Keratinocyte (primary cell): ENCODE measurements around the gene CRISPLD2. TPM values are rescaled to one million over a fixed set of nuclear protein-coding genes. Genes with fewer than 3 reads are reported as not detected.
"Not testable (repeated sequence)": the region's sequence is repeated elsewhere in the genome, so short reads cannot be mapped to it uniquely, and the experiment has no call there.

Source experiments
- DNase-seq: peaks from one replicate; pipeline ENCODE4 v3.0.0-alpha.2; 2011; ENCODE audit warnings: low read depth, missing footprints, low spot score
- FAIRE-seq: peaks from 2 replicates; lab custom pipeline; 2011; peaks lifted over from hg19 to GRCh38; lab: Jason Lieb, UNC
- H2AFZ ChIP-seq: 2 replicates; pipeline ENCODE4 v1.6.0; 2012; ENCODE audit warnings: low read length, control low read depth, inconsistent platforms; ENCODE audit not compliant: control insufficient read depth
- H3K27ac ChIP-seq: 2 replicates; pipeline ENCODE4 v1.5.1; 2011; ENCODE audit warnings: low read length; ENCODE audit not compliant: control insufficient read depth, insufficient read depth
- H3K27me3 ChIP-seq: 3 replicates; pipeline ENCODE4 v1.6.0; 2011; ENCODE audit warnings: low read length; ENCODE audit not compliant: control insufficient read depth, insufficient read depth; ENCODE audit errors: extremely low read depth
- H3K36me3 ChIP-seq, 2 experiments: 2 replicates in 1 of 2; 3 replicates in 1 of 2; pipeline ENCODE4 v1.5.1; 2011; ENCODE audit warnings: low read length in 2 of 2, mild to moderate bottlenecking in 1 of 2; ENCODE audit not compliant: control insufficient read depth in 2 of 2, insufficient read depth in 2 of 2; ENCODE audit errors: extremely low read depth in 1 of 2
- H3K4me1 ChIP-seq: 3 replicates; pipeline ENCODE4 v1.5.1; 2011; ENCODE audit warnings: low read length; ENCODE audit not compliant: control insufficient read depth, insufficient read depth; ENCODE audit errors: extremely low read depth
- H3K4me2 ChIP-seq: 3 replicates; pipeline ENCODE4 v1.6.0; 2011; ENCODE audit warnings: low read depth, low read length; ENCODE audit not compliant: control insufficient read depth, insufficient read depth; ENCODE audit errors: extremely low read depth
- H3K4me3 ChIP-seq, 3 experiments: fragments of 200-600 bp in 1 of 3; sonication (generic) in 1 of 3; 2 replicates in 2 of 3; 3 replicates in 1 of 3; pipeline ENCODE4 v1.5.1; 2011 to 2016; ENCODE audit warnings: low read length in 3 of 3, mild to moderate bottlenecking in 3 of 3, control low read depth in 2 of 3, inconsistent platforms in 1 of 3, low read depth in 1 of 3, mixed read lengths in 1 of 3, mixed run types in 1 of 3, moderate library complexity in 1 of 3; ENCODE audit not compliant: control insufficient read depth in 2 of 3, insufficient read depth in 2 of 3; ENCODE audit errors: extremely low read depth in 1 of 3
- H3K79me2 ChIP-seq: 2 replicates; pipeline ENCODE4 v1.6.0; 2012; ENCODE audit warnings: low read length; ENCODE audit not compliant: control insufficient read depth, insufficient read depth
- H3K9ac ChIP-seq: 3 replicates; pipeline ENCODE4 v1.6.0; 2011; ENCODE audit warnings: low read length; ENCODE audit not compliant: control insufficient read depth, insufficient read depth; ENCODE audit errors: extremely low read depth
- H3K9me1 ChIP-seq: 3 replicates; pipeline ENCODE4 v1.6.0; 2011; ENCODE audit warnings: low read length; ENCODE audit not compliant: control insufficient read depth, insufficient read depth; ENCODE audit errors: extremely low read depth
- H3K9me3 ChIP-seq: 2 replicates; pipeline ENCODE4 v1.5.1; 2012; ENCODE audit warnings: low read depth, low read length; ENCODE audit not compliant: control insufficient read depth
- H4K20me1 ChIP-seq: 3 replicates; pipeline ENCODE4 v1.6.0; 2011; ENCODE audit warnings: low read length; ENCODE audit not compliant: control insufficient read depth, insufficient read depth; ENCODE audit errors: extremely low read depth
- CTCF ChIP-seq, 3 experiments: IDR thresholded peaks in 1 of 3; conservative IDR thresholded peaks in 1 of 3; optimal IDR thresholded peaks in 1 of 3; 2 replicates in 2 of 3; 3 replicates in 1 of 3; pipeline versions ENCODE3 to v1.5.1; 2011; ENCODE audit warnings: low read length in 3 of 3, mild to moderate bottlenecking in 3 of 3, moderate library complexity in 2 of 3, control low read depth in 1 of 3, inconsistent platforms in 1 of 3; ENCODE audit not compliant: insufficient read depth in 2 of 3; ENCODE audit errors: extremely low read depth in 1 of 3
- EZH2 ChIP-seq: IDR thresholded peaks from one replicate; pipeline ENCODE4 v1.6.1; 2012; ENCODE audit warnings: inconsistent platforms, mild to moderate bottlenecking, low read length, moderate library complexity
- dilution Hi-C: fragments of 300-500 bp; cut with MboI; formaldehyde crosslinking; loops from one replicate; pipeline ENCODE4 v1.7.0; 2020; ENCODE audit warnings: low sequenced_read_pairs; ENCODE audit not compliant: extremely low pct_ligation_motif_present
- polyA plus RNA-seq, 5 experiments: library from polyadenylated mRNA; depleted of rRNA in 3 of 5; stranded (reverse) in 3 of 5; stranded (forward) in 1 of 5; unstranded in 1 of 5; fragments of >200 nt; gene quantifications; 1 replicate in 1 of 5; 2 replicates in 3 of 5; 3 replicates in 1 of 5; pipeline versions ENCODE4 v1.2.1 to v1.2.3, GENCODE V29; 2011 to 2012; ENCODE audit warnings: missing spikeins in 2 of 5, low read depth in 1 of 5, low replicate concordance in 1 of 5

The CRISPLD2 gene
- polyA plus RNA-seq, 1 donor (not counting 4 experiments of a cell fraction or from before 2014, with no cell fraction given): 1.2 TPM

- Histone ChIP-seq H3K4me3 (no peak overlapping the region), H3K36me3 (no peaks in the 10 kb centered on the region), H3K9me3 (no peaks in the 10 kb centered on the region), H4K20me1 (no peaks in the 10 kb centered on the region), H3K9me1 (no peaks in the 10 kb centered on the region), H3K27ac (no peak overlapping the region), H2AFZ (no peak overlapping the region), H3K4me1 (no peaks in the 10 kb centered on the region), H3K27me3 (peaks cover 4% of the 10 kb centered on the region), H3K9ac (no peak overlapping the region), H3K4me2 (no peak overlapping the region), H3K79me2 (no peaks in the 10 kb centered on the region)
- no peak for DNase-seq
- no peak for TF ChIP-seq CTCF (optimal IDR thresholded peaks at IDR 0.05 in 1 of 3, IDR thresholded peaks at IDR 0.05 in 1 of 3, conservative IDR thresholded peaks at IDR 0.05 in 1 of 3; ENCODE audit: extremely low read depth in 1 of 3, insufficient read depth in 2 of 3, low read length in 3 of 3)
- no peak for TF ChIP-seq EZH2
- no peak for FAIRE-seq
- dilution Hi-C loops: no loop called here
Measured at GRCh38 chr16:84829168-84829965, 9.6 kb downstream of the CRISPLD2 start.

DNA sequence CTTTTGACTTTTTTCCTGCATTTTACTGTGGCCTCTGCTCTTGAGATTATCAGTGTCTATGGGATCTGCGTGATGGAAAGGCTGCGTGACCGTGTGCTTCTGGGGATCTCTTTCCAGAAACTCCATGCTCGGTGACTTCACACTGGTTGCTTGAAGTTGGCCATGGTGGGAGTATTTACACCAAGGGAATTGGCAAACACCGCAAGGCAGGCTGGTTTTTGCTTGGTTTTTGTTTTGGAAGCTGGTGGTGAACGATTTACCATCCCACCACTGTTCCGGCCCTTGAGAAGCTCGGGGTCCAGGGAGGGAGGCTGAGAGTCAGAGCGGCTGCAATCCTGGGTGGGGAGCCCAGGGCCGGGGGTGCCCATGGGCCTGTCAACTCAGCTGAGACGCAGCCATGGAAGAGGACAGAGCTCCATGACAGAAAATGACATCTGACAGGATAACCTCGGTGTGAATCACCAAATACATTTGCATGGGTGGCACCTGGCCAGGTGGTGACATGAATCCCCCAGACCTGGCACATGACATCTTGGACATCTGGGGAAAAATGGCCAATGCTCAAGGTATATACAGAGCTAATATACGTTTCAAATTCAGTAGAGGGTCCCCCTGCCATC lies 11.1 kb downstream of the CRISPLD2 start:
- Histone ChIP-seq H2AFZ (no peak overlapping the region), H3K79me2 (no peaks in the 10 kb centered on the region), H3K9ac (no peak overlapping the region), H3K9me3 (no peaks in the 10 kb centered on the region), H3K36me3 (no peaks in the 10 kb centered on the region), H3K27ac (no peak overlapping the region), H4K20me1 (no peaks in the 10 kb centered on the region), H3K9me1 (no peaks in the 10 kb centered on the region), H3K4me3 (no peak overlapping the region), H3K4me1 (peaks cover 2% of the 10 kb centered on the region), H3K27me3 (peaks cover 4% of the 10 kb centered on the region), H3K4me2 (no peak overlapping the region)
- no peak for FAIRE-seq
- dilution Hi-C loops: no loop called here
- DNase-seq: no peak
- TF ChIP-seq EZH2: no peak
- TF ChIP-seq CTCF (optimal IDR thresholded peaks at IDR 0.05 in 1 of 3, IDR thresholded peaks at IDR 0.05 in 1 of 3, conservative IDR thresholded peaks at IDR 0.05 in 1 of 3; ENCODE audit: extremely low read depth in 1 of 3, insufficient read depth in 2 of 3, low read length in 3 of 3): no peak

DNA sequence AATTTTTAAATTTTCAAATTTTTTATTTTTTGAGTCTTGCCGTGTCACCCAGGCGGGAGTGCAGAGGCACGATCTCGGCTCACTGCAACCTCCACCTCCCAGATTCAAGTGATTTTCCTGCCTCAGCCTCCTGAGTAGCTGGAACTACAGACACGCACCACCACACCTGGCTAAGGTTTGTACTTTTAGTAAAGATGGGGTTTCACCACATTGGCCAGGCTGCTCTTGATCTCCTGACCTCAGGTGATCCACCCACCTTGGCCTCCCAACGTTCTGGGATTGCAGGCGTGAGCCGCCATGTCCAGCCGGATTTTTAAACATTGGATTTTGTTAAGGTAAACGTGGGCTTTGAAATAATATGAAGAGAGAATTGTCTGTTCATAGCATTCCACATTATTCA lies 11.9 kb downstream of the CRISPLD2 start:
- H3K9me3 ChIP-seq, H3K79me2 ChIP-seq, H3K4me1 ChIP-seq, H3K27ac ChIP-seq, FAIRE-seq, H3K4me2 ChIP-seq, dilution Hi-C loops, H4K20me1 ChIP-seq, H3K9ac ChIP-seq, DNase-seq, H2AFZ ChIP-seq, H3K9me1 ChIP-seq, H3K4me3 ChIP-seq, H3K27me3 ChIP-seq, H3K36me3 ChIP-seq: not testable (repeated sequence)
